Uterus (tissue), 2 donors: Measurements from ENCODE around the gene ZNF260.

Experiments
- CTCF ChIP-seq, 4 experiments: fragments of 200-600 bp in 2 of 4; fragments of 450-650 bp in 2 of 4; sonication (generic) in 2 of 4; IDR thresholded peaks; one replicate each; pipeline ENCODE4 v1.5.1; 2016 to 2019; ENCODE audit warnings: antibody characterized with exemption in 4 of 4, mild to moderate bottlenecking in 2 of 4, moderate library complexity in 1 of 4
- POLR2A ChIP-seq, 2 donors: fragments of 450-650 bp; IDR thresholded peaks; one replicate each; pipeline ENCODE4 v1.6.1; 2016; ENCODE audit warnings: antibody characterized with exemption in 2 of 2, mild to moderate bottlenecking in 1 of 2, moderate library complexity in 1 of 2

- TF ChIP-seq POLR2A (IDR thresholded peaks at IDR 0.05) (no peak), CTCF (IDR thresholded peaks at IDR 0.05) (no peak)
Measured at GRCh38 chr19:36489920-36490415, 38.1 kb downstream of the ZNF260 start.
